Medulla oblongata (tissue), 1 donor: ENCODE measurements around the gene ENAM.
"Not testable (repeated sequence)": the region's sequence is repeated elsewhere in the genome, so short reads cannot be mapped to it uniquely, and the experiment has no call there.

Experiments used
- DNase-seq: peaks from one replicate; pipeline ENCODE4 v3.0.0-alpha.2; 2015; ENCODE audit errors: extremely low spot score

ENAM gene

DNA sequence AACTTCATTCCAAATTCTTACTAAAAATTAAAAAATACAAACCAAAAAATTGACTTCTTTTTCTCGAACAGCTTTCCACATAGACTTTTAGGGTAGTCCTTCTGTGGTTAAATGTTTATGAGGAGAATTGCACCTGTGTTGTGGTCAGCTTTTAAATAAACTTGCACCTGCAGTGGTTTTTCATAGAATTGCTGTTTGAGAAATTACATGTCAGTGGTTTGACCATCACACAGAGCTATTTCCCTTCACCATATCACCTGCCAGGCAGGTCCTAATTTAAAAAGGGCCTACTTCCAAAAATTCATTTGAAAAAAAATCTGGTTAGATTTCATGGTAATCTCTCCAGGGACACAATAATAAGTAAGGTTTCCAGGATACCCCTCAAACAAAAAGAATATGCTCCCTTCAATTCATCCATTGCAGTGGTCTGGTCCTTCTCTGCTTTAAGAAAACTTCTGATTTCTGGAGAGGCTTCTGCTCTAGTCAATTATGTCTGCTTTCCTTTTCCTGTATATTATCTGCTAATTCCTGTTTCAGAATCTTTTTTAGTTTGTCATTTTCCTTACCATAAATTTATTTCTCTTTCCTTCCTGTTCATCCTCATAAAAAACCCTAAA, 49.9 kb downstream of the ENAM start:
- no peak for DNase-seq

DNA sequence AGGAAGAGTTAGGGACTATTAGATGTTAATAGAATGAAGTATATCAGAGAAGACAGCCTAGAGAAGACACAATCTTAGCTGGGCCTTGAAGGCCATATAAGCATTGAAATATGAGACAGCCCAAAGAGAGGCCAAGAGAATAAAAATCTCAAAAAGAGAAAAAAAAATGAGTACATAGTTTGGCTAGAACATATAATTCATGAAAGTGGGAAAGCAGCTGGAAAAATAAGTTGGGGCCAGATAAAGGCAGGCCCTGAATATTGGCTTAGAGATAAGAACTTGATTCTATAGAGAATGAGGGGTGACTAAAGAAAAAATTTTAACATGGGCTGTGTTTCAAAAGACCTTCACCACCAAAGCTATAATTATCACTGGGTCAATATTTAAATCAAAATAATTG, 52.4 kb downstream of the ENAM start:
- no peak for DNase-seq

GRCh38 chr4:70681704-70682103, 53.2 kb downstream of the ENAM start:
- DNase-seq = no peak

DNA sequence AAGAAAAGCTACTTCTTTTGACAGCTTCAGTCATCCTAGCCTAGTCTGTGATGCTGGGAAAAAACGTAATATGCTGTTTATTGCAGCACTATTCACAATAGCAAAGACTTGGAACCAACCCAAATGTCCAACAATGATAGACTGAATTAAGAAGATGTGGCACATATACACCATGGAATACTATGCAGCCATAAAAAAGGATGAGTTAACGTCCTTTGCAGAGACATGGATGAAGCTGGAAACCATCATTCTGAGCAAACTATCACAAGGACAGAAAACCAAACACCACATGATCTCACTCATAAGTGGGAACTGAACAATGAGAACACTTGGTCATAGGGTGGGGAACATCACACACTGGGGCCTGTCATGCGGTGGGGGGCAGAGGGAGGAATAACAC, 53.6 kb downstream of the ENAM start:
- DNase-seq = not testable (repeated sequence)

DNA sequence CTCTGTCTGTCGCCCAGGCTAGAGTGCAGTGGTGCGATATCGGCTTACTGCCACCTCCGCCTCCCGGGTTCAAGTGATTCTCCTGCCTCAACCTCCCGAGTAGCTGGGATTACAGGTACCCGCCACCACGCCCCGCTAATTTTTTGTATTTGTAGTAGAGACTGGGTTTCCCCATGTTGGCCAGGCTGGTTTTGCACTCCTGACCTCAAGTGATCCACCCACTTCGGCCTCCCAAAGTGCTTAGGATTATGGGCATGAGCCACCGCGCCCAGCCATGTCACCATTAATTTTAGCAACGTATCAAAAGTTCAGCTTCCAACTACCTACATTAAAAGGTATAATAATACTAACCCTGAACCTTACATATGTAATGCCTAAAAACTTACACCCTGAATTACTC, 58.8 kb downstream of the ENAM start:
- DNase-seq = no peak

GRCh38 chr4:70687821-70688794, 59.6 kb downstream of the ENAM start, which contains the start of gene UTP3:
Gene UTP3 (plus strand): TSS chr4:70688532. CDS start chr4:70688678, 146 bp downstream.
- DNase-seq = peak; percentile 100

DNA sequence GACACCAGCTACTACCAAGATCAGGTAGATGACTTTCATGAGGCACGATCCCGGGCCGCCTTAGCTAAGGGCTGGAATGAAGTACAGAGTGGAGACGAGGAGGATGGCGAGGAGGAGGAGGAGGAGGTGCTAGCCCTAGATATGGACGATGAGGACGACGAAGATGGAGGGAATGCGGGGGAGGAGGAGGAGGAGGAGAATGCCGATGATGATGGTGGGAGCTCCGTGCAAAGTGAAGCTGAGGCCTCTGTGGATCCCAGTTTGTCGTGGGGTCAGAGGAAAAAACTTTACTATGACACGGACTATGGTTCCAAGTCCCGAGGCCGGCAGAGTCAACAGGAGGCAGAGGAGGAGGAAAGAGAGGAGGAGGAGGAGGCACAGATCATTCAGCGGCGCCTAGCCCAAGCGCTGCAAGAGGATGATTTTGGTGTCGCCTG, 60.3 kb downstream of the ENAM start:
- no peak for DNase-seq

GRCh38 chr4:70691661-70692060, 63.1 kb downstream of the ENAM start:
- no peak for DNase-seq

- DNase-seq = not testable (repeated sequence)
These were observed 66.1 kb downstream of the ENAM start for GRCh38 chr4:70694633-70695032.
